GM12873 (cell line): ENCODE results near the gene PER2.

Experiments
- CTCF ChIP-seq: IDR thresholded peaks from 2 replicates; pipeline ENCODE4 v1.5.1; 2012; ENCODE audit warnings: low read depth, mild to moderate bottlenecking, moderate library complexity, low read length, control low read depth; ENCODE audit not compliant: insufficient read depth; ENCODE audit errors: missing control alignments

The PER2 gene

GRCh38 chr2:238305092-238305862, 16.9 kb upstream of the PER2 start:
- peak; percentile 47 for TF ChIP-seq CTCF

- TF ChIP-seq CTCF: no peak
Observed at GRCh38 chr2:238304116-238304515, 15.7 kb upstream of the PER2 start.

- TF ChIP-seq CTCF: no peak
Observed at GRCh38 chr2:238302751-238303150, 14.3 kb upstream of the PER2 start.

- TF ChIP-seq CTCF: no peak
Observed at GRCh38 chr2:238302087-238302486, 13.7 kb upstream of the PER2 start.

GRCh38 chr2:238299803-238300202, 11.4 kb upstream of the PER2 start:
- no peak for TF ChIP-seq CTCF

- no peak for TF ChIP-seq CTCF
Observed at GRCh38 chr2:238296638-238297457, 8.4 kb upstream of the PER2 start.
